A673 (cell line): Measurements from ENCODE around the gene C6orf52. TPM values are rescaled to one million over a fixed set of nuclear protein-coding genes. Genes with fewer than 3 reads are reported as not detected.

Experiments used
- BruUV-seq: library from RNA; stranded (reverse); fragments of 400-500 nt; replicated peaks from 2 replicates; lab custom pipeline; 2021; lab: Mats Ljungman, UMichigan
- CTCF ChIA-PET: fragments of 300-600 bp; sonication (Branson Sonifier 250); formaldehyde crosslinking; loops from one replicate; lab custom pipeline; 2022; ENCODE audit warnings: antibody characterized with exemption; lab: Charles Lee
- POLR2A ChIA-PET: fragments of 300-600 bp; sonication (Branson Sonifier 250); formaldehyde crosslinking; loops from one replicate; lab custom pipeline; 2022; ENCODE audit warnings: antibody characterized with exemption; ENCODE audit not compliant: low non-redundant PET; lab: Charles Lee
- DNase-seq: peaks from one replicate; pipeline ENCODE4 v3.0.0-alpha.2; 2015; ENCODE audit warnings: low spot score
- H3K27ac ChIP-seq: fragments of 200-600 bp; sonication (generic); 2 replicates; pipeline ENCODE4 v1.5.1; 2016; ENCODE audit warnings: mixed run types, low read depth, mild to moderate bottlenecking, mixed read lengths, antibody characterized with exemption, low read length; ENCODE audit not compliant: poor library complexity, severe bottlenecking
- H3K27me3 ChIP-seq: fragments of 200-600 bp; sonication (generic); replicated peaks from 2 replicates; pipeline ENCODE4 v1.6.1; 2017; ENCODE audit warnings: mixed run types, low read depth, mild to moderate bottlenecking, mixed read lengths, antibody characterized with exemption, low read length; ENCODE audit not compliant: insufficient read depth, poor library complexity
- H3K36me3 ChIP-seq: fragments of 200-600 bp; sonication (generic); 2 replicates; pipeline ENCODE4 v1.6.1; 2016; ENCODE audit warnings: mixed run types, mild to moderate bottlenecking, mixed read lengths, antibody characterized with exemption, low read length; ENCODE audit not compliant: insufficient read depth, poor library complexity, severe bottlenecking
- H3K4me1 ChIP-seq: fragments of 200-600 bp; sonication (generic); 2 replicates; pipeline ENCODE4 v1.6.1; 2017; ENCODE audit warnings: mixed run types, mild to moderate bottlenecking, mixed read lengths, antibody characterized with exemption, low read length; ENCODE audit not compliant: insufficient read depth, poor library complexity, severe bottlenecking
- H3K4me3 ChIP-seq: fragments of 200-600 bp; sonication (generic); 2 replicates; pipeline ENCODE4 v1.5.1; 2016; ENCODE audit warnings: low read depth, mixed run types, mild to moderate bottlenecking, mixed read lengths, low read length; ENCODE audit not compliant: poor library complexity, severe bottlenecking
- H3K9me3 ChIP-seq: fragments of 200-600 bp; sonication (generic); 2 replicates; pipeline ENCODE4 v1.6.1; 2016; ENCODE audit warnings: mixed run types, low read depth, mild to moderate bottlenecking, mixed read lengths, antibody characterized with exemption, low read length; ENCODE audit not compliant: poor library complexity, severe bottlenecking
- CTCF ChIP-seq: fragments of 300-800, 200-600 bp; sonication (generic); conservative IDR thresholded peaks from 2 replicates; pipeline ENCODE4 v1.5.1; 2017; ENCODE audit warnings: low read depth, mild to moderate bottlenecking, antibody characterized with exemption, low read length, moderate library complexity, mixed read lengths
- EZH2 ChIP-seq: fragments of 200-600 bp; sonication (generic); IDR thresholded peaks from 2 replicates; pipeline ENCODE4 v1.6.1; 2017; ENCODE audit warnings: borderline replicate concordance, low read depth, mild to moderate bottlenecking, mixed read lengths, antibody characterized with exemption, low read length; ENCODE audit not compliant: poor library complexity, severe bottlenecking
- intact Hi-C: fragments of 100-400 bp; cut with micrococcal nuclease; formaldehyde crosslinking; loops from one replicate; pipeline ENCODE4 v1.10.0; 2022; ENCODE audit not compliant: unreplicated experiment
- total RNA-seq: library from RNA; stranded (reverse); gene quantifications from 2 replicates; pipeline ENCODE4 v1.2.3, GENCODE V29; 2021

Gene C6orf52
- total RNA-seq, 1 experiment from 2014 or later: 0.69 TPM

GRCh38 chr6:10733151-10733715 lies 38.8 kb upstream of the C6orf52 start:
- H3K9me3 ChIP-seq: no peaks in the 10 kb centered on the region
- no peaks in the 10 kb centered on the region for H3K27me3 ChIP-seq
- no peak overlapping the region for H3K27ac ChIP-seq
- ChIA-PET POLR2A (no interaction called here), CTCF (no interaction called here)
- intact Hi-C loops: no loop called here
- no peak for TF ChIP-seq CTCF
- TF ChIP-seq EZH2: no peak
- no TSS peak for BruUV-seq
- DNase-seq: no peak
- H3K4me1 ChIP-seq: no peaks in the 10 kb centered on the region
- H3K36me3 ChIP-seq: peaks cover 10% of the 10 kb centered on the region
- H3K4me3 ChIP-seq: no peak overlapping the region

GRCh38 chr6:10730254-10730653 lies 35.8 kb upstream of the C6orf52 start:
- no peaks in the 10 kb centered on the region for H3K27me3 ChIP-seq
- H3K36me3 ChIP-seq: peaks cover 10% of the 10 kb centered on the region
- H3K4me3 ChIP-seq: no peak overlapping the region
- CTCF ChIA-PET: no interaction called here
- H3K9me3 ChIP-seq: no peaks in the 10 kb centered on the region
- H3K4me1 ChIP-seq: no peaks in the 10 kb centered on the region
- no peak for DNase-seq
- BruUV-seq: no TSS peak
- intact Hi-C loops: no loop called here
- no peak overlapping the region for H3K27ac ChIP-seq
- POLR2A ChIA-PET: no interaction called here
- TF ChIP-seq CTCF (no peak), EZH2 (no peak)

- no peaks in the 10 kb centered on the region for H3K9me3 ChIP-seq
- DNase-seq: no peak
- intact Hi-C loops: no loop called here
- H3K27ac ChIP-seq: no peak overlapping the region
- peaks cover 8% of the 10 kb centered on the region for H3K36me3 ChIP-seq
- H3K4me1 ChIP-seq: peaks cover 15% of the 10 kb centered on the region
- no peaks in the 10 kb centered on the region for H3K27me3 ChIP-seq
- ChIA-PET POLR2A (interaction anchor here (0.7 kb wide), 1 partner anchor 28 kb away, joined by 3 read pairs; no protein-coding TSS in a partner anchor), CTCF (no interaction called here)
- no TSS peak for BruUV-seq
- H3K4me3 ChIP-seq: no peak overlapping the region
- TF ChIP-seq EZH2: no peak
- TF ChIP-seq CTCF: no peak
These were observed 31.3 kb upstream of the C6orf52 start for GRCh38 chr6:10725716-10726115.
